A549 (cell line): Measurements from ENCODE around the gene TRIP13. TPM values are rescaled to one million over a fixed set of nuclear protein-coding genes. Genes with fewer than 3 reads are reported as not detected.

Experiments used
- ATAC-seq, 2 experiments: fragments of 200-7000 bp in 1 of 2; fragments of >200 bp in 1 of 2; cut with Nextera tagmentation in 1 of 2; cut with Tn5 transposase in 1 of 2; 3 replicates each; pipeline versions ENCODE4 v1.8.0 to v1.9.1; 2018 to 2020; ENCODE audit warnings: mild to moderate bottlenecking in 1 of 2, moderate library complexity in 1 of 2
- CTCF ChIA-PET: fragments of 300-600 bp; sonication (Branson Sonifier 250); formaldehyde crosslinking; extraction: SDS; loops from one replicate; lab custom pipeline; 2021; ENCODE audit warnings: antibody characterized with exemption, inconsistent platforms; lab: Yijun Ruan, JAX
- POLR2A ChIA-PET: fragments of 350-600 bp; formaldehyde crosslinking; extraction: SDS; loops from one replicate; lab custom pipeline; 2021; ENCODE audit warnings: antibody characterized with exemption, inconsistent platforms; lab: Yijun Ruan, JAX
- DNase-seq, 2 experiments: peaks; one replicate each; pipeline versions ENCODE4 v3.0.0 to v3.0.0-alpha.2; 2011 to 2016; ENCODE audit warnings: low read depth in 1 of 2, low spot score in 1 of 2
- FAIRE-seq: peaks from 2 replicates; lab custom pipeline; 2011; peaks lifted over from hg19 to GRCh38; lab: Jason Lieb, UNC
- H3K27ac ChIP-seq, 2 experiments: fragments of >200 bp; sonication (Bioruptor Twin); formaldehyde crosslinking; 3 replicates each; pipeline ENCODE4 v1.5.1; 2016 to 2017
- H3K4me1 ChIP-seq: fragments of >200 bp; sonication (Bioruptor Twin); formaldehyde crosslinking; 3 replicates; pipeline ENCODE4 v1.6.1; 2016
- H3K4me2 ChIP-seq: fragments of >200 bp; sonication (Bioruptor Twin); formaldehyde crosslinking; 3 replicates; pipeline ENCODE4 v1.6.1; 2016
- H3K4me3 ChIP-seq: fragments of >200 bp; sonication (Bioruptor Twin); formaldehyde crosslinking; 3 replicates; pipeline ENCODE4 v1.5.1; 2016
- H3K9me3 ChIP-seq: fragments of >200 bp; sonication (Bioruptor Twin); formaldehyde crosslinking; 3 replicates; pipeline ENCODE4 v1.6.1; 2016
- BHLHE40 ChIP-seq: IDR thresholded peaks from 2 replicates; pipeline ENCODE4 v1.6.1; 2012; ENCODE audit warnings: low read depth, low read length, inconsistent platforms
- CEBPB ChIP-seq, 2 experiments: fragments of >200 bp in 1 of 2; sonication (Bioruptor Twin) in 1 of 2; formaldehyde crosslinking in 1 of 2; IDR thresholded peaks; 2 replicates each; pipeline ENCODE4 v1.6.1; 2012 to 2016
- CHD2 ChIP-seq: fragments of 150-350 bp; IDR thresholded peaks from 2 replicates; pipeline ENCODE4 v1.6.1; 2014; ENCODE audit warnings: low read length; ENCODE audit not compliant: partially characterized antibody
- CHD4 ChIP-seq: fragments of 200-600 bp; sonication (generic); IDR thresholded peaks from 2 replicates; pipeline ENCODE4 v1.6.1; 2016; ENCODE audit warnings: antibody characterized with exemption, mild to moderate bottlenecking, borderline replicate concordance
- EHF ChIP-seq: fragments of 250-450 bp; sonication (Bioruptor Pico); IDR thresholded peaks from 2 replicates; pipeline ENCODE4 v1.5.0; 2020; ENCODE audit warnings: mild to moderate bottlenecking
- ESRRA ChIP-seq: fragments of 150-350 bp; IDR thresholded peaks from 2 replicates; pipeline ENCODE4 v1.6.1; 2014; ENCODE audit warnings: mild to moderate bottlenecking, low read length, borderline replicate concordance
- HDAC2 ChIP-seq: fragments of 200-600 bp; sonication (generic); IDR thresholded peaks from 2 replicates; pipeline ENCODE4 v1.6.1; 2016
- HOXB13 ChIP-seq: fragments of 250-450 bp; sonication (Bioruptor Pico); IDR thresholded peaks from 2 replicates; pipeline ENCODE4 v1.5.0; 2020; ENCODE audit warnings: low read depth, mild to moderate bottlenecking, moderate library complexity
- JUNB ChIP-seq: fragments of >200 bp; sonication (Bioruptor Twin); formaldehyde crosslinking; IDR thresholded peaks from 2 replicates; pipeline ENCODE4 v1.6.1; 2016
- NFE2L2 ChIP-seq: fragments of 150-350 bp; conservative IDR thresholded peaks from 2 replicates; pipeline ENCODE4 v1.6.1; 2014; ENCODE audit warnings: low read length
- POLR2AphosphoS2 ChIP-seq: conservative IDR thresholded peaks from 2 replicates; pipeline ENCODE4 v1.6.1; 2012; ENCODE audit warnings: low read length, improper control_type of control experiment, inconsistent platforms
- RNF2 ChIP-seq: fragments of 200-600 bp; sonication (generic); IDR thresholded peaks from 2 replicates; pipeline ENCODE4 v1.6.1; 2016; ENCODE audit warnings: low read depth, mild to moderate bottlenecking, antibody characterized with exemption, moderate library complexity, borderline replicate concordance
- SMC3 ChIP-seq: fragments of >200 bp; sonication (Bioruptor Twin); formaldehyde crosslinking; IDR thresholded peaks from 3 replicates; pipeline ENCODE4 v1.6.1; 2018; ENCODE audit warnings: inconsistent platforms
- TP53 ChIP-seq: fragments of 250-450 bp; sonication (Bioruptor Pico); IDR thresholded peaks from 2 replicates; pipeline ENCODE4 v1.5.0; 2021; ENCODE audit warnings: mild to moderate bottlenecking, moderate library complexity
- ZC3H11A ChIP-seq: fragments of 450-650 bp; IDR thresholded peaks from 2 replicates; pipeline ENCODE4 v1.6.1; 2014; ENCODE audit warnings: antibody characterized with exemption, mild to moderate bottlenecking
- ZNF302 ChIP-seq: fragments of 250-450 bp; sonication (Bioruptor Pico); IDR thresholded peaks from 2 replicates; pipeline ENCODE4 v1.9.0; 2021; ENCODE audit warnings: inconsistent platforms, mild to moderate bottlenecking, moderate library complexity
- WGBS: methylation state at CpG from one replicate; pipeline ENCODE4 v1.1.6; 2017; ENCODE audit errors: missing lambda C conversion rate; 5-methylcytosine and 5-hydroxymethylcytosine counted together
- polyA plus RNA-seq, 4 experiments: library from polyadenylated mRNA; depleted of rRNA in 3 of 4; stranded (reverse); fragments of >200 nt; fragmentation: RNase III in 1 of 4; extraction: RNeasy Plus Mini Kit Qiagen cat#74134 plus additional on column Dnase treatment in 1 of 4; gene quantifications; 2 replicates in 3 of 4; 3 replicates in 1 of 4; pipeline ENCODE4 v1.2.3, GENCODE V29; 2011 to 2017
- TF ChIP-seq, protein P1 (sequence below): IDR thresholded peaks from 2 replicates; pipeline ENCODE4 v1.6.1; 2012
- TF ChIP-seq, protein P2 (sequence below): fragments of 150-350 bp; IDR thresholded peaks from 2 replicates; pipeline ENCODE4 v1.6.1; 2014; ENCODE audit warnings: low read depth, mild to moderate bottlenecking, low read length
- TF ChIP-seq, protein P3 (sequence below): fragments of 200-600 bp; sonication (generic); IDR thresholded peaks from 2 replicates; pipeline ENCODE4 v1.6.1; 2016; ENCODE audit warnings: antibody characterized with exemption, mild to moderate bottlenecking, moderate library complexity
- TF ChIP-seq, protein P4 (sequence below): fragments of 250-450 bp; sonication (Bioruptor Pico); IDR thresholded peaks from 2 replicates; pipeline ENCODE4 v1.5.0; 2021; ENCODE audit warnings: mild to moderate bottlenecking, moderate library complexity, borderline replicate concordance
- TF ChIP-seq, protein P5 (sequence below): fragments of 250-450 bp; sonication (Bioruptor Pico); IDR thresholded peaks from 2 replicates; pipeline ENCODE4 v1.5.0; 2020; ENCODE audit warnings: low read depth, mild to moderate bottlenecking, moderate library complexity

The TRIP13 gene
- polyA plus RNA-seq, 2 of the 4 experiments (the other 2 are of a cell fraction) = 54.0 to 62.4 TPM

DNA sequence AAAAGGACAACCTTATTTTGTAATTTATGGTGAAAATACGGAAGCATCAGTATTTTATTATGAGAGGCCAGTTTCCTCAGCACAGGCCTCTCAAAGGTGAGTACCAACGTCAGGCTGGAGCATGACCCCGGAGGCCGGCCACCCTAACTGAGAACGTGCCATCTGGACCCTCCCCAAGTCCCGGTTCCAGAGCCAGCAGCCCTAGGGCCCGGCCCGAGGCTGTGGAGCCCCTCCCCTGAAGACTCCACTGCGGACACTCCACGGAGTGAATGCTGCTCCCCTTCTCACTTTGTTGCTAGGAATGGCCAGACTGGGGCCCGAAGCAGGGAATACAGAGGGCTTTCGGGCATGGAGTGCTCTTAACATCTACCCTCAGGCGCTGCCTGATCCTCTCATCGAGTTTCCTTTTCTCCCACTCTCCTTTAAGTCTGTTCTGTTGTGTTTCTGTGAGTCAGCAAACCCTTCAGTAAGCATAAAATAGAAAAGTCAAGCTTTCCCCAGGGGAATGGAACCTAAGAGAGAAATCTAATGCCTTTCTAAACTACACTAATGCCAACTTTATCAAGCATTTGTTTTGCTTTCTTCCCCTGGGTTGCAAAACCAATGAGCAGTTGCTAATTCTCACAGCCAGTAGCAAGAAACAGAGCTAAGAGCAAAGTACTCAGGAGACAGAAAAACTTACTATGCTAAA lies 4.6 kb upstream of the TRIP13 start:
- POLR2A ChIA-PET = no interaction called here
- Histone ChIP-seq H3K4me2 (no peak overlapping the region), H3K9me3 (no peaks in the 10 kb centered on the region), H3K27ac (no peak overlapping the region), H3K4me3 (no peak overlapping the region), H3K4me1 (peaks cover 9% of the 10 kb centered on the region; the same call in 1 of the 3 replicates)
- CTCF ChIA-PET = interaction anchor here (1.2 to 8.9 kb wide), 3 partner anchors 16 to 441 kb away, joined by 3 to 89 read pairs (median 4); no protein-coding TSS in a partner anchor
- FAIRE-seq (no peak), ATAC-seq (no peak), DNase-seq (no peak)
- WGBS = 94% methylated on average over 14 of the region's 14 CpGs
- TF ChIP-seq, protein P1, sequence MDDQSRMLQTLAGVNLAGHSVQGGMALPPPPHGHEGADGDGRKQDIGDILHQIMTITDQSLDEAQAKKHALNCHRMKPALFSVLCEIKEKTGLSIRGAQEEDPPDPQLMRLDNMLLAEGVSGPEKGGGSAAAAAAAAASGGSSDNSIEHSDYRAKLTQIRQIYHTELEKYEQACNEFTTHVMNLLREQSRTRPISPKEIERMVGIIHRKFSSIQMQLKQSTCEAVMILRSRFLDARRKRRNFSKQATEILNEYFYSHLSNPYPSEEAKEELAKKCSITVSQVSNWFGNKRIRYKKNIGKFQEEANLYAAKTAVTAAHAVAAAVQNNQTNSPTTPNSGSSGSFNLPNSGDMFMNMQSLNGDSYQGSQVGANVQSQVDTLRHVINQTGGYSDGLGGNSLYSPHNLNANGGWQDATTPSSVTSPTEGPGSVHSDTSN = no peak
- TF ChIP-seq EHF (no peak), BHLHE40 (no peak), RNF2 (no peak), NFE2L2 (no peak), HOXB13 (CRISPR knock-in tag) (no peak)

DNA sequence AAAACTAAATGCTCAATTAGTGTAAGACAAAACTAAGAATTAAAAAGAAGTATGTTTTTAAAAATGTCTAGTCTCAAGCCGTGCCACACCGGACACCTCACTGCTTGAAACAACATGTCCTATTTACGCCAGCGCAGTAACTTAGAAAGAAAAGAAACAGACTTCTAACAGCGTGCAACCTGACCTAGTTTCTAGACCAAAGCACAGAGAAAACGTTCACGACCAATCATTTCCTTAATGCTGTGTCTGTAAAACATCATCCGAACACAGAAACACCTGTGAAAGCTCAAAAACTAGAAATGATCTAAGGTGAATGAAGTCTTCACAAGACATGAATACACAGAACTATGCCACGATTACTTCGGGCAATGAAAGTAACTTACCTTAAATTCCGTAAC lies 4.0 kb upstream of the TRIP13 start:
- ATAC-seq (no peak), FAIRE-seq (no peak), DNase-seq (no peak)
- CTCF ChIA-PET = interaction anchor here (1.2 to 8.9 kb wide), 3 partner anchors 16 to 442 kb away, joined by 3 to 89 read pairs (median 4); no protein-coding TSS in a partner anchor
- Histone ChIP-seq H3K9me3 (no peaks in the 10 kb centered on the region), H3K27ac (no peak overlapping the region), H3K4me1 (peaks cover 10% of the 10 kb centered on the region; the same call in 2 of the 3 replicates), H3K4me3 (no peak overlapping the region), H3K4me2 (no peak overlapping the region)
- POLR2A ChIA-PET = no interaction called here
- TF ChIP-seq HDAC2 (no peak), EHF (no peak), POLR2AphosphoS2 (no peak), ESRRA (no peak), JUNB (no peak), ZC3H11A (no peak), CHD4 (no peak), HOXB13 (CRISPR knock-in tag) (no peak), SMC3 (no peak), CEBPB (IDR thresholded peaks at IDR 0.05) (no peak), ZNF302 (no peak), CHD2 (no peak), TP53 (CRISPR knock-in tag) (no peak)
- TF ChIP-seq, protein P2, sequence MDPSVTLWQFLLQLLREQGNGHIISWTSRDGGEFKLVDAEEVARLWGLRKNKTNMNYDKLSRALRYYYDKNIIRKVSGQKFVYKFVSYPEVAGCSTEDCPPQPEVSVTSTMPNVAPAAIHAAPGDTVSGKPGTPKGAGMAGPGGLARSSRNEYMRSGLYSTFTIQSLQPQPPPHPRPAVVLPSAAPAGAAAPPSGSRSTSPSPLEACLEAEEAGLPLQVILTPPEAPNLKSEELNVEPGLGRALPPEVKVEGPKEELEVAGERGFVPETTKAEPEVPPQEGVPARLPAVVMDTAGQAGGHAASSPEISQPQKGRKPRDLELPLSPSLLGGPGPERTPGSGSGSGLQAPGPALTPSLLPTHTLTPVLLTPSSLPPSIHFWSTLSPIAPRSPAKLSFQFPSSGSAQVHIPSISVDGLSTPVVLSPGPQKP = no peak
- TF ChIP-seq, protein P3, sequence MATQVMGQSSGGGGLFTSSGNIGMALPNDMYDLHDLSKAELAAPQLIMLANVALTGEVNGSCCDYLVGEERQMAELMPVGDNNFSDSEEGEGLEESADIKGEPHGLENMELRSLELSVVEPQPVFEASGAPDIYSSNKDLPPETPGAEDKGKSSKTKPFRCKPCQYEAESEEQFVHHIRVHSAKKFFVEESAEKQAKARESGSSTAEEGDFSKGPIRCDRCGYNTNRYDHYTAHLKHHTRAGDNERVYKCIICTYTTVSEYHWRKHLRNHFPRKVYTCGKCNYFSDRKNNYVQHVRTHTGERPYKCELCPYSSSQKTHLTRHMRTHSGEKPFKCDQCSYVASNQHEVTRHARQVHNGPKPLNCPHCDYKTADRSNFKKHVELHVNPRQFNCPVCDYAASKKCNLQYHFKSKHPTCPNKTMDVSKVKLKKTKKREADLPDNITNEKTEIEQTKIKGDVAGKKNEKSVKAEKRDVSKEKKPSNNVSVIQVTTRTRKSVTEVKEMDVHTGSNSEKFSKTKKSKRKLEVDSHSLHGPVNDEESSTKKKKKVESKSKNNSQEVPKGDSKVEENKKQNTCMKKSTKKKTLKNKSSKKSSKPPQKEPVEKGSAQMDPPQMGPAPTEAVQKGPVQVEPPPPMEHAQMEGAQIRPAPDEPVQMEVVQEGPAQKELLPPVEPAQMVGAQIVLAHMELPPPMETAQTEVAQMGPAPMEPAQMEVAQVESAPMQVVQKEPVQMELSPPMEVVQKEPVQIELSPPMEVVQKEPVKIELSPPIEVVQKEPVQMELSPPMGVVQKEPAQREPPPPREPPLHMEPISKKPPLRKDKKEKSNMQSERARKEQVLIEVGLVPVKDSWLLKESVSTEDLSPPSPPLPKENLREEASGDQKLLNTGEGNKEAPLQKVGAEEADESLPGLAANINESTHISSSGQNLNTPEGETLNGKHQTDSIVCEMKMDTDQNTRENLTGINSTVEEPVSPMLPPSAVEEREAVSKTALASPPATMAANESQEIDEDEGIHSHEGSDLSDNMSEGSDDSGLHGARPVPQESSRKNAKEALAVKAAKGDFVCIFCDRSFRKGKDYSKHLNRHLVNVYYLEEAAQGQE = no peak
- TF ChIP-seq, protein P4, sequence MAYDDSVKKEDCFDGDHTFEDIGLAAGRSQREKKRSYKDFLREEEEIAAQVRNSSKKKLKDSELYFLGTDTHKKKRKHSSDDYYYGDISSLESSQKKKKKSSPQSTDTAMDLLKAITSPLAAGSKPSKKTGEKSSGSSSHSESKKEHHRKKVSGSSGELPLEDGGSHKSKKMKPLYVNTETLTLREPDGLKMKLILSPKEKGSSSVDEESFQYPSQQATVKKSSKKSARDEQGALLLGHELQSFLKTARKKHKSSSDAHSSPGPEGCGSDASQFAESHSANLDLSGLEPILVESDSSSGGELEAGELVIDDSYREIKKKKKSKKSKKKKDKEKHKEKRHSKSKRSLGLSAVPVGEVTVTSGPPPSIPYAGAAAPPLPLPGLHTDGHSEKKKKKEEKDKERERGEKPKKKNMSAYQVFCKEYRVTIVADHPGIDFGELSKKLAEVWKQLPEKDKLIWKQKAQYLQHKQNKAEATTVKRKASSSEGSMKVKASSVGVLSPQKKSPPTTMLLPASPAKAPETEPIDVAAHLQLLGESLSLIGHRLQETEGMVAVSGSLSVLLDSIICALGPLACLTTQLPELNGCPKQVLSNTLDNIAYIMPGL (CRISPR knock-in tag) = no peak
- TF ChIP-seq, protein P5, sequence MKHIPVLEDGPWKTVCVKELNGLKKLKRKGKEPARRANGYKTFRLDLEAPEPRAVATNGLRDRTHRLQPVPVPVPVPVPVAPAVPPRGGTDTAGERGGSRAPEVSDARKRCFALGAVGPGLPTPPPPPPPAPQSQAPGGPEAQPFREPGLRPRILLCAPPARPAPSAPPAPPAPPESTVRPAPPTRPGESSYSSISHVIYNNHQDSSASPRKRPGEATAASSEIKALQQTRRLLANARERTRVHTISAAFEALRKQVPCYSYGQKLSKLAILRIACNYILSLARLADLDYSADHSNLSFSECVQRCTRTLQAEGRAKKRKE (CRISPR knock-in tag) = no peak
- WGBS = 93% methylated on average over 11 of the region's 11 CpGs
